ENCODE results near the gene AGAP1. TPM values are rescaled to one million over a fixed set of nuclear protein-coding genes. Genes with fewer than 3 reads are reported as not detected.

Gene AGAP1
- total RNA-seq, 1 donor from 2014 or later: 17.5 TPM

GRCh38 chr2:235594964-235595363 lies 101.1 kb downstream of the AGAP1 start:
- no peak overlapping the region for H3K4me3 ChIP-seq (ENCODE audit: low read depth, low read length)
- DNase-seq (ENCODE audit: low read depth): no peak
- TF ChIP-seq, protein P1, sequence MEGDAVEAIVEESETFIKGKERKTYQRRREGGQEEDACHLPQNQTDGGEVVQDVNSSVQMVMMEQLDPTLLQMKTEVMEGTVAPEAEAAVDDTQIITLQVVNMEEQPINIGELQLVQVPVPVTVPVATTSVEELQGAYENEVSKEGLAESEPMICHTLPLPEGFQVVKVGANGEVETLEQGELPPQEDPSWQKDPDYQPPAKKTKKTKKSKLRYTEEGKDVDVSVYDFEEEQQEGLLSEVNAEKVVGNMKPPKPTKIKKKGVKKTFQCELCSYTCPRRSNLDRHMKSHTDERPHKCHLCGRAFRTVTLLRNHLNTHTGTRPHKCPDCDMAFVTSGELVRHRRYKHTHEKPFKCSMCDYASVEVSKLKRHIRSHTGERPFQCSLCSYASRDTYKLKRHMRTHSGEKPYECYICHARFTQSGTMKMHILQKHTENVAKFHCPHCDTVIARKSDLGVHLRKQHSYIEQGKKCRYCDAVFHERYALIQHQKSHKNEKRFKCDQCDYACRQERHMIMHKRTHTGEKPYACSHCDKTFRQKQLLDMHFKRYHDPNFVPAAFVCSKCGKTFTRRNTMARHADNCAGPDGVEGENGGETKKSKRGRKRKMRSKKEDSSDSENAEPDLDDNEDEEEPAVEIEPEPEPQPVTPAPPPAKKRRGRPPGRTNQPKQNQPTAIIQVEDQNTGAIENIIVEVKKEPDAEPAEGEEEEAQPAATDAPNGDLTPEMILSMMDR (conservative IDR thresholded peaks at IDR 0.05; ENCODE audit: low read depth, low read length): no peak

- DNase-seq (ENCODE audit: low read depth): no peak
- TF ChIP-seq, protein P1 (conservative IDR thresholded peaks at IDR 0.05; ENCODE audit: low read depth, low read length): peak; percentile 93
- no peak overlapping the region for H3K4me3 ChIP-seq (ENCODE audit: low read depth, low read length)
Measured at GRCh38 chr2:235595422-235596010, 101.7 kb downstream of the AGAP1 start.

GRCh38 chr2:235596272-235596671 lies 102.4 kb downstream of the AGAP1 start:
- no peak overlapping the region for H3K4me3 ChIP-seq (ENCODE audit: low read depth, low read length)
- TF ChIP-seq, protein P1 (conservative IDR thresholded peaks at IDR 0.05; ENCODE audit: low read depth, low read length): no peak
- DNase-seq (ENCODE audit: low read depth): no peak

DNA sequence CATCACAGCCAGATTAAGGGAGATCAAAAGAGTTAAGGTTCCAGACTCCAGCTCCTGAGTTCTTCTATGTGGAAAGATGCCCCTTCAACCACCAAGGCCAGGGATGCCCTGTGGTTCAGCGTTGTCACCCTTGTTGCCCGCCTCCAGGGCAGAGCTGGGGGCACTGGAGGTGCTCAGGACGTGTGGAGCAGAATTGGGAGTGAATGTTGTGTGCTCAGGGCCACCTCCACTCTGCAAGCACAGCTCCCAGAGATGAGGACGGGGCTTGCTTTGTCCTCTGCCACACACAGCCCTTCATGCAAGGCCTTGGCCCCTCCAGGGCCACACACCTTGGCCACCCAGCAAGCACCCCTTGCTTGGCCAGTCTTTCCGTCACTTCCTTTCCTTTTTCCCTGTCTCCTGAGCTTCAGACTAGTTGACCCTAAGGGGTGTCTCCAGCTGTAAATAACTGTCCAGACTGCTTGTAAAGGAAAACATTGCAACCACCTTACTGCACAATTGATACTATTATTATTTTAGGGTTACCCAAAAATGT lies 103.3 kb downstream of the AGAP1 start:
- no peak for DNase-seq (ENCODE audit: low read depth)
- TF ChIP-seq, protein P1 (conservative IDR thresholded peaks at IDR 0.05; ENCODE audit: low read depth, low read length): no peak
- H3K4me3 ChIP-seq (ENCODE audit: low read depth, low read length): no peak overlapping the region

DNA sequence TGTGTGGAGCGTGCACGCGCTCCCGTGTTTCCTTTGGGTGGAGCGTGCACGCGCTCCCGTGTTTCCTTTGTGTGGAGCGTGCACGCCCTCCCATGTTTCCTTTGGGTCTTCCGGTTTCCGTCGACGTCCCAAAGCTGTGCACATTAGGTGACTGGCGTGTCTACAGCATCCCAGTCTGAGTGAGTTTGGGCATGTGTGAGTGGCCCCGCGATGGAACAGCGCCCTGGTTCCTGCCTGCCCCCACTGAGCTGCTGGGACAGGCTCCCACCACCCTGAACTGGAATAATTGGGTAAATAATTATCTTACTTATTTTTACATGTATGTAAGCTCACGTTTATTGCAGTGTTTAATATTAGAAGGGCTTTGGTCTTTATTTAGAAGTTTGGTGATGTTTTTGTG lies 104.2 kb downstream of the AGAP1 start:
- DNase-seq (ENCODE audit: low read depth): no peak
- TF ChIP-seq, protein P1 (conservative IDR thresholded peaks at IDR 0.05; ENCODE audit: low read depth, low read length): no peak
- H3K4me3 ChIP-seq (ENCODE audit: low read depth, low read length): no peak overlapping the region

GRCh38 chr2:235598532-235599531 lies 105.0 kb downstream of the AGAP1 start:
- DNase-seq (ENCODE audit: low read depth): no peak
- TF ChIP-seq, protein P1 (conservative IDR thresholded peaks at IDR 0.05; ENCODE audit: low read depth, low read length): no peak
- no peak overlapping the region for H3K4me3 ChIP-seq (ENCODE audit: low read depth, low read length)

All from epithelial cell of proximal tubule (primary cell).